Measurements from ENCODE around the gene HSPB2.

GRCh38 chr11:111951565-111951964, 39.0 kb downstream of the HSPB2 start:
- TF ChIP-seq CTCF (IDR thresholded peaks at IDR 0.05) (no peak), POLR2A (IDR thresholded peaks at IDR 0.05) (no peak)
